OCI-LY1 (cell line): Measurements from ENCODE around the gene CCDC110.

ENCODE experiments used
- CTCF ChIP-seq: fragments of 200-600 bp; sonication (generic), shearing (Covaris generic); IDR thresholded peaks from 2 replicates; pipeline ENCODE4 v1.5.1; 2017; ENCODE audit warnings: mild to moderate bottlenecking, antibody characterized with exemption, low read length, moderate library complexity, mixed read lengths
- EZH2 ChIP-seq: fragments of 200-600 bp; sonication (generic), shearing (Covaris generic); IDR thresholded peaks from 2 replicates; pipeline ENCODE4 v1.8.0; 2017; ENCODE audit warnings: borderline replicate concordance, mixed run types, mild to moderate bottlenecking, antibody characterized with exemption, low read length, moderate library complexity, mixed read lengths

- TF ChIP-seq CTCF (no peak), EZH2 (no peak)
Observed at GRCh38 chr4:185468999-185469398, 2.5 kb downstream of the CCDC110 start.
